ENCODE measurements around the gene MRPS34. TPM values are rescaled to one million over a fixed set of nuclear protein-coding genes. Genes with fewer than 3 reads are reported as not detected.

Gene MRPS34
- total RNA-seq, 2 experiments from 2014 or later, result 197 to 199 TPM

GRCh38 chr16:1784977-1785845 is 12.3 kb upstream of the MRPS34 start:
- ChIA-PET POLR2A (interaction anchor here (1.1 kb wide), 1 partner anchor 13 kb away, joined by 3 read pairs; no protein-coding TSS in a partner anchor), CTCF (interaction anchor here (0.6 to 1.8 kb wide), 3 partner anchors 355 to 1784 kb away, joined by 3 to 4 read pairs (median 4); no protein-coding TSS in a partner anchor)

GRCh38 chr16:1782408-1783264 is 9.7 kb upstream of the MRPS34 start, which contains the start of the genes NUBP2 and SPSB3:
TSS of gene NUBP2 (plus strand) at chr16:1782960. CDS start at chr16:1783021, 61 bp downstream.
TSS of gene SPSB3 (minus strand) at chr16:1782571. CDS start at chr16:1781483, 1,088 bp downstream.
- CTCF ChIA-PET, result interaction anchor here (0.6 to 1.8 kb wide), 7 partner anchors 9 to 358 kb away, joined by 3 to 19 read pairs (median 4); partner anchors contain the start of genes EME2, IGFALS, JPT2 and MAPK8IP3
- POLR2A ChIA-PET, result interaction anchor here (0.6 to 2.6 kb wide), 12 partner anchors 9 to 362 kb away, joined by 3 to 42 read pairs (median 6); partner anchors contain the start of genes EME2, FAHD1, HAGH and MAPK8IP3

DNA sequence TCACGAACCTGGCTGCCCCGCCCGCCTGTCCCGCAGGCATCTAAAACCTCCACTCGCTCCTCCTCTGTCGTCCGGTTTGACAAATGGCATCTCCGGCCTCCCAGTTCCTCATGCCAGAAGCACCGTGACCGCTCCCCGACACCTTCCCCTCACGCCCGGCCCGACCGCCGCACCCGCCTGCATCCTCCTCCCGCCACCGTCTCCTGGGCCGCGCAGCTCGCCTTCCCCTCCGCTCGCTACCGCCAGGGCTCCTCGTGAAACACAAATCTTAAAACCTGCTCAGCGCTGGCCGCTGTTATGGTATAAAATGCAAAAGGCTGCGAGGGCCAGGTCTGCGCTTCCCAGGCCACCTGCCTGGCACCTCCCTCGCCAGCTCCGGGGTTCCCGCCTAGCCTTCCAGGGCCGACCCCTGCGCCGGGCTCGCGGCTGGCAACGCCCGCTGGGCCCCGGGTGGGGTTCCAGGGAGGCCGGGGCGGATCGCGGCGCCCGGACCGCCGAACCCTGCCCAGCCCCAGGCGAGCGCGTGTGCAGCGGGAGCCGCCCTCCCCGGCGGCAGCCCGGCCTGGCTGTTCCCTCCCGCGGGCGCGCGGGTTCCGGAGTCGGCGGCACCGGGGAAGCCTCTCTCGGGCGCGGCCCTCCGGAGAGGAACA is 8.9 kb upstream of the MRPS34 start:
- ChIA-PET POLR2A (interaction anchor here (0.6 to 2.6 kb wide), 11 partner anchors 10 to 361 kb away, joined by 3 to 42 read pairs (median 4); partner anchors contain the start of genes EME2, FAHD1, HAGH and MAPK8IP3), CTCF (interaction anchor here (0.7 to 1.8 kb wide), 5 partner anchors 8 to 226 kb away, joined by 3 to 19 read pairs (median 4); partner anchors contain the start of genes EME2, IGFALS, JPT2 and MRPS34)

DNA sequence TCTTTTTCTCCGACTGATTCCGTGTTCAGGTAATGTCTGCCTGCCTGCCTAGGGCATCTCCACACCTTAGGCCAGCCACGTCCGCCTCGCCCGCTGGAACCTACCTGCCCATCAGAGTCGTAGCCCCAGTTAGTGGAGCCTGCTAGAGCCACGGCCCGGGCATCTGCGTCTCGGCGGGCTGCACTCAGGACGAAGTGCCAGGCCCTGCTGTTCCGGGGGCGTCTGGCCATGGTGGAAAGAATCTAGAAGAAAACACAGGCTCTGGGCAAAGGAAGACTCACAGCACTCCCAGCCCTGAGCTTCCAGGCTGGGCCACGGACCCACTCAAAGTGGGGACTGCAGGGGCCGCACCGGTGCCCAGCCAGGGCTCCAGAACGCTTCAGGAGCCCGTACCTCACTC is 8.3 kb upstream of the MRPS34 start:
- ChIA-PET POLR2A (interaction anchor here (1.2 to 2.6 kb wide), 4 partner anchors 10 to 200 kb away, joined by 3 to 42 read pairs (median 8); partner anchors contain the start of genes EME2, MRPS34, NME3 and NOXO1), CTCF (no interaction called here)

- POLR2A ChIA-PET, result interaction anchor here (1.2 kb wide), 1 partner anchor 201 kb away, joined by 3 read pairs; the partner anchor contains the start of gene NOXO1
- CTCF ChIA-PET, result no interaction called here
These were observed 7.7 kb upstream of the MRPS34 start for GRCh38 chr16:1780677-1781072.

DNA sequence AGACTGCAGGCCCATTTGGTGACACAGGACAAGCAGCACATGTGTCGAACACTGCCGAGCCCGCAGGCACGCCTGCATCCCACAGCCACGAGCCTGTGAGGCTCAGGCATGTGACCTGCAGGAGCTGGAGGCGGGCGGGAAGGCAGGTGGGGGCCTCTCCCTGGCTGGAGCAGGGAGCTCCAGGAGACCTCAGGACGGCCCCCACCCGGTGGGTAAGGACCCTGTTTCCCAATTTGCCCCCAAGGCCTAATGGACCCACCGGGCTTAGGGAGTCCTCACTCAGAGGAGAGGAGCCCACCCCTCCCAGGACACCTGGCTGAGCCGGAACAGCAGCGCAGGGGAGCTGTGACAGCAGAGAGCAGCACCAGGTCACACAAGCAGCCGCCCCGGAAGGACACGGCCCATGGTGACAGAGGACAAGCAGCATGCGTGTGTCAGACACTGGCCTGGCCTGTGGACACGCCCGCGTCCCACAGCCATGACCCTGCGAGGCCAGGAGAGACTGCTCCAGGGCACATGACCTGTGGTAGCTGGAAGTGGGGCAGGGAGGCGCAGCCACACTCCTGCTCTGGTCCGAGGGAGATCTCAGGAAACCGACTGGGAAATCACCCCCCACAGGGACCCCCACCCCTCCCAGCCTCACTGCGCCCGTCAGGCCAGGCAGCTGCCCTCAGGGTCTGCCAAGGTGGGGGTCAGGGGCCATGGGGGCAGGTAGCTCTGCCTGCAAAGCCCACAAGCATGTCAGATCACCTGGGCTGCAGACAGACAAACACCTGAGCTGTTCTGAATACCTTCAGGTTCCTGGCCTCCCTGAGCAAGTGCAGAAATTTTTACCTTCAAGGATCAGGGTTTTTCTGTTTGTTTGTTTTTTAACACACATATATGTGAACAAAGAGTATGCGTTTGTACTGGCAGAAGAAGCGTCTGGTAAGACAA is 7.1 kb upstream of the MRPS34 start:
- POLR2A ChIA-PET, result no interaction called here
- CTCF ChIA-PET, result interaction anchor here (0.9 kb wide), 1 partner anchor 411 kb away, joined by 3 read pairs; no protein-coding TSS in a partner anchor

- ChIA-PET POLR2A (no interaction called here), CTCF (no interaction called here)
These were observed 6.3 kb upstream of the MRPS34 start for GRCh38 chr16:1779234-1779701.

- ChIA-PET CTCF (no interaction called here), POLR2A (interaction anchor here (0.6 kb wide), 1 partner anchor 280 kb away, joined by 9 read pairs; no protein-coding TSS in a partner anchor)
These were observed 5.6 kb upstream of the MRPS34 start for GRCh38 chr16:1778200-1779179.

DNA sequence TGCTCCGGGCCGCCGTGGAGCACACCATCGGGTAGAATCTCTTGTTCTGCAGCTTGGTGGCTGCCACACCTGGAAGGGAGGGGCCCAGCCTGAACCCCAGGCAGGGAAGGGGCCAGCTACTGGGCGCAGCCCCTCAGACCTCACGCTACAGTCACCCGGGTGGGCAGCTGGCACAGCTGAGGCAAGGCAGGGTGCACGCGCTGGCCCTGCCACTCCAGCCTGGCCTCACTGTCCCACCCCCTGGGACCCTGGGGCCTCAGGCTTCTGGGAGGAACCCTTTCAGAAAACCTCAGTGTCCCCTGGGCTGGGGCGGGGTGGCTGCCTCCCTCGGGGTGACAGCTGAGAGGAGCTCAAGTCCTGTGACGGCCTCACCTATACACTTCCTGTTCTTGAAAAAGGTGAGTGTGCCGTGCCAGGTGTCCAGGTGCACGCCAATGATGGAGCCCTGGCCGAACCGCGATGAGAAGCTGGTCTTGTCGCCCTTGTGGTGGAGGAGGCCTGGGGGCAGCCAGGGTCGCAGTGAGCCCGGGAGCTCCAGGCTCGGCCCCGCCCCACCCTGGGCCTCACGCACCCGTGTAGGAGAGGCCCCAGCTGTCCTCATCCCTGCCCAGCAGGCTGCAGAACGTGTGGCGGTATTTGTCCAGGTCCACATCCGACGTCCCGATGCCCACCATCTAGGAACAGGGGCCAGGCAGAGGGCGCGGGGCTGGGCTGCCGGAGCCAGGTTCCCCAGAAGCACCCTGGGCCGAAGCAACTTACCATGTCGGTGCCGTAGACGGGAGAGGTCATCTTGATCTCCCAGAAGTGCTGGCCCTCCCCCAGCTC is 4.7 kb upstream of the MRPS34 start:
- ChIA-PET CTCF (no interaction called here), POLR2A (interaction anchor here (0.6 kb wide), 2 partner anchors 37 to 279 kb away, joined by 6 to 9 read pairs; no protein-coding TSS in a partner anchor)

GRCh38 chr16:1776991-1777374 is 4.0 kb upstream of the MRPS34 start:
- ChIA-PET CTCF (no interaction called here), POLR2A (interaction anchor here (0.6 kb wide), 1 partner anchor 38 kb away, joined by 6 read pairs; no protein-coding TSS in a partner anchor)

GRCh38 chr16:1776672-1776955 is 3.7 kb upstream of the MRPS34 start:
- ChIA-PET POLR2A (no interaction called here), CTCF (no interaction called here)

DNA sequence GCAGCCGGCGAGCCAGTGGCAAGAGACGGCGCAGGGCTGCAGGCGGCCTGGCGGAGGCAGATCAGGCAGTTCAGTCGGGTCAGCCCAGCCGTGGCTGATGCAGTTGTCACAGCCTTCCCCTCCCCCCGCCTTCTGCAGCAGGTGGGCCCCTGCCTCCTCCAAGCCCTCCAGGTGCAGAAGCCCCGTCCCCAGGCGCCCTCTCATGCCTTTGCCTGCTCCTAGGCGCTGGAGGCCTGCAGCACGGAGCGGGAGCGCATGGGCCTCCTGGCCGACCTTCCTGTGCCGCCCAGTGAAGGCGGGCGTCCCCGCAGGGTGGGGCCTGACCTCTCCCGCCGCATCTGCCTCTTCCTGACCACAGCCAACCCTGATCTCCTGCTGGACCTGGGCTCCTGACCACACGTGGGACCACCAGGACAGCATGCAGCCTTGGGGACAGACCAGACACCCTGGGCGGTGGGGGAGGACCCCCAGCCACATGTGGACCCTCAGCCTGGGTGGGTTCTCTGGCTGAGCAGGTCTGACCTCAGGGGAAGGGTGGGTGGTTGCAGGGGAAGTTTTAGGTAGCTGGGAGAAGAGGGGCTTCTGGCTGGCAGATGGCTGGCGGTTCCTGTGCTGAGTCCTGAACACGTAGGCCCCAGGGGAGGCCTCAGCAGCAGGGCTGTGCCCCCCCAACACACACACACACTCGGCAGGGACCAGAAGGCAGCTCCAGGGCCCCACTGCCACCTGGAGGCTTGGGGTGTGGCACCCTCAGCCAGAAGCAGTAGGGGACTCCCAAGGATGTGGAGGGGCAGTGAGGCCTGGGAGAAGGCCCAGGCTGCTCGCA is 3.1 kb upstream of the MRPS34 start:
- CTCF ChIA-PET, result no interaction called here
- POLR2A ChIA-PET, result no interaction called here

- ChIA-PET CTCF (interaction anchor here (1.2 to 1.6 kb wide), 2 partner anchors 7 to 66 kb away, joined by 4 to 7 read pairs; partner anchors contain the start of genes NUBP2 and SPSB3), POLR2A (interaction anchor here (1.8 kb wide), 1 partner anchor 190 kb away, joined by 4 read pairs; the partner anchor contains the start of gene RPS2)
These were observed 2.3 kb upstream of the MRPS34 start for GRCh38 chr16:1775006-1775845.

- ChIA-PET CTCF (interaction anchor here (0.7 to 1.6 kb wide), 3 partner anchors 8 to 69 kb away, joined by 3 to 7 read pairs (median 4); partner anchors contain the start of genes NUBP2 and SPSB3), POLR2A (interaction anchor here (1.8 to 5.2 kb wide), 2 partner anchors 8 to 190 kb away, joined by 4 to 42 read pairs; partner anchors contain the start of genes NUBP2, RPS2 and SPSB3)
These were observed 1.5 kb upstream of the MRPS34 start for GRCh38 chr16:1774448-1774780.

Measured in activated CD8-positive, alpha-beta memory T cell treated with anti-CD3 and anti-CD28 coated beads for 36 hours (primary cell).